Putamen (tissue), 1 donor: ENCODE results near the gene ACAN.

ENCODE experiments used
- DNase-seq: peaks from one replicate; pipeline ENCODE4 v3.0.0-alpha.2; 2016; ENCODE audit warnings: low spot score

Gene ACAN

GRCh38 chr15:88802250-88802990, 816 bp upstream of the ACAN start:
- DNase-seq, result no peak

DNA sequence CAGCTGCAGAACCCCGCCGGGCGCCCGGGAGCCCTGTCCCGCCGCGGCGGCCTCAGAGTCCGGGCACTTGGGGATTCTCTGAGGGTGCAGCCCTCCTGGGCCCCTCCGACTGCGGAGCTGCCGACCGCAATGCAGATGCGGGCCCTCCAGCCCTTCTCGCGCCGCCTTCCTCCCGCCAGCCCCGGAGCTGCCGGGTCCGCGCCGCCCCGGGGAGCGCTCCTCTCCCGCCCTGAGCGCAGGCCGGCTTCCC, 320 bp upstream of the ACAN start:
- DNase-seq, result no peak

DNA sequence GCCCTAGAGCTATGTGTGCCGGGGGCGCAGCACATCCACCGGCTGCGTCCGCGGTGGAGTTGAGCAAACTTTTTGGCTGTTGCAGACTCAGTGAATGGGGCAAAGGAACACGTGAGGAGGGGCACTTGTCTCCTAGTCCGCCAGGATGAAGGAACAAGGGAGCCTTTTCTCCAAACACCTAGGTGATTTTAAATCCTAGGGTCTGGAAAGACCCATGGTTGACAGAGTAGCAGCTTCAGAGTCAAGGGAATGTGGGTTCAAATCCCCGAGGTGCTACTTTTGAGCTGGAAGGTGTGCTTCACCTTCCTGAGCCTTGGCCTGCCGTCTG, 648 bp downstream of the ACAN start:
- no peak for DNase-seq

GRCh38 chr15:88804257-88804656, 1.0 kb downstream of the ACAN start:
- no peak for DNase-seq

DNA sequence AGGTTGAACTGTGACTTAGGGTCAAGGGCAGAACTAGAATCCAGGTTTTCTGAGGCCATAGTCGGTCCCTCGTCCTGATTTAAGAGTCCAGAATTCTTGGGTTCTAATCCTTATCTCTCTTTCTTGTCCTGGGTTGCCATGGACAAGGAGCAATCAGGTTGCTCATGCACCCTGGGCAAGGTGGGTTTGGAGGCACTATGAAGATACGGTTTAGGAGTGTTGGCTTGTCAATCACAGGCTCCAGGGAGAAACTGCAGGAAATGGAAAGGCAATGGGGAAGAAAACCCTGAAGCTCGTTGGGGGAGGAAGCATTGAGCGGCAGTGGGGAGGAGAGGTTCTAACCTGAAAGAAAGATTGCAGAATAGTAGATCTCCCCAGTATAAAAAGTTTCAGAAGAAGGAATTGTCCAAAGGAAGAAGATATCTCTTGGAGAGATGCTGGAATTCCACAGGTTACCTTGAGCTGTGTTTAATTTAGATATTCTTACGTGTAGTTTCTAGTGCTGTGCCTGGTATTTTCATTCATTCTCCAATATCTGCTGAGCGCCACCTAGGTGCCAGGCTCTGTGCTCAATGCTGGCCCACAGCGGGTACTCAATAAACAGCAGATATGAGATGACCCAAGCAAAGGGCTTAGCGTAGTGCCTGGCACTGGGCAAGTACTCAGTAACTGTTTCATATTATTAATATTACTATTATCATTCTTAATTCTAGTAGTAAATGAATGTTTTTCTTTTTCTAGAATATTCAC, 2.0 kb downstream of the ACAN start:
- DNase-seq, result no peak

DNA sequence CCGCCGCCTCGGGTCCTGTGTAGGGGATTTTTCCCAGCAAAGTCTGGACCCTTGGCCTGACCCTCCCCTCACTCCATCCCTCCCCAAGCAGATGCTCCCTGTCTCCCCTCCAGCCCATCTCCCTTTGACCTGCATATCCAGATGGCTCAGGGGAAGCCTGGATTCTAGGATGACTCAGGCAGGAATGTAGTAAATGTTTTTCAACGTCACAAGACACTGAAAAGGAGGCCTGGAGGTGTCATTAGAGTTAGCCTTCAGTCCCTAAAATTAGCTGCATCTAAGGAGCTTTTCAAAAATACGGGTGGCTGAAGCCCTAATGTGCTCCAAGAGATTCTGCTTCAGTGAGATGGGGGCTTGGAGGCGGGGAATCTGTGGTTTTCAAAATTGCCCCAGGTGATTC, 7.2 kb downstream of the ACAN start:
- no peak for DNase-seq

- DNase-seq, result no peak
Observed at GRCh38 chr15:88812133-88812532, 8.9 kb downstream of the ACAN start.

- no peak for DNase-seq
Observed at GRCh38 chr15:88813960-88814359, 10.7 kb downstream of the ACAN start.

DNA sequence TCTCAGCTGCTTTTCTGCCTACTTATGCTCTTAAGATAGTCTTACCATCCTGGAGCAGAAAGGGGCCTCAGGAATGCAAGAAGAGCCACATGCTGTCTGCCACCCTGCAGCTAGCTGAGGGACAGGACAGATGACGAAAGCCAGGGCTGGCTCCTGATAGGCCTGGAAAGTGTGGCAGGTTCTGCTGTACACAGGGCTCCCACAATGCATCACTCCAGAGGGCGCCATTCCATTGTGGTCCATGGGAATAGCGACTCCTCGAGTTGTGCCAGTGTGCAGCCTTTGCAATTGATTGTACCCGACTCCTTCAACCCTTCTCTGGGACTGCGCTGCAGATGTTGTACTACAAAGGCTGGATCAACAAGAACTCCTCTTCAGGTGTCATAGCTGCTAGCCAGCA, 11.2 kb downstream of the ACAN start:
- no peak for DNase-seq

GRCh38 chr15:88818920-88819319, 15.7 kb downstream of the ACAN start:
- DNase-seq, result no peak

DNA sequence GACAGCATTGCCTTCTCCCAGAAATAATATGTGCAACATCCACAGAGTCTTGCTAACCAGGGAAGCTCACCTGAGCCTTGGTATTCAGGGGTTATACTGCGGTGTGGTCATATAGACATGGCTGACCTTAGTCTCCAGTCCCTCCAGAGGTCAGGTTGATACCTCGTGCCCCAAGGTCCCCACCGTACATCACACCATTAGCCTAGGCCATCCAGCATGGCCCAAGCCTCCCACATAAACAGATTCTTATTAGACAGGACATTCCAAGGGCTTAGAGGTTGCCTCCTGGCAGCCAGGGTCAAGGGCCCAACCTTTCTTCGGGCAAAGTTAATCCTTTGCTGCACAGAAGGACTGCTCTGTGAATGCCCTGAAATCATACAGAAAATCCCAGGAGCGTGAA, 18.8 kb downstream of the ACAN start:
- DNase-seq, result no peak

DNA sequence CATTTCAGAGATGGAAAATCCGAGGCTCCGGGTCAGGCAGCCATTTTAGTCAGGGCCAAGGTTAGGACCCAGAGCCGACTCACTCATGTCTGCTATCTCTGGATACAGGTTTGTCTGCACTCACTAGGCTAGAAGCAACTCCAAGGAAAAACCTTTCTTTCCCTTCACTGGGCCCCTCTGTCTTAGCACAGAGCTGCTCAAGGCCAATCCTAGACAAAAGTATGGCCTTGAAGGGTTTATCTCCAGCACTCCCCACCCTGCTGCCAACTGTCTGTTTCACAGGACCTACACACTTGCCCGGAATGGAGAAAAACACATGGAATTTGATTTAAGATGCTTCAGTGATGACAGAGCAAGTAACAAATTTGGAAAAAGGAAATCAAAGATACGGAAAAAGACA, 25.6 kb downstream of the ACAN start:
- no peak for DNase-seq

DNA sequence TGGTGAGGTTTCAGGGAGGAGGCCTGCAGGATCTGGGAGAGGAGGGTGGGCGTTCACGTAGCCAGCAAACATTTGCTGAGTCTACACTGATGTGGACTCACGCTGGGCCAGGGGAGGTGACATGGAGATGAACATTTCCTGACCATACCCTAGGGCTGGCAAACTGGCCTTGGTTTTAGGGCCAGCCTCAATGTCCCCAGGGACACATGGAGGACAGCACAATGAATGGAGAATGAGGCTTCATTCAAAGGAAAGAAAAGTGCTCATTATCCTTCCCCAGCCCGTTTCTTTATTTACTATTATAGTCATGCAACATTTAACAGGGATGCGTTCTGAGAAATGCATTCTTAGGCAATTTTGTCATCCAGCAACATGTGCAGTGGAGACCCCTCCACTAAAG, 26.8 kb downstream of the ACAN start:
- DNase-seq, result no peak

- no peak for DNase-seq
Observed at GRCh38 chr15:88832820-88833730, 29.8 kb downstream of the ACAN start.

- DNase-seq, result no peak
Observed at GRCh38 chr15:88833731-88834100, 30.5 kb downstream of the ACAN start.

GRCh38 chr15:88834211-88834812, 31.1 kb downstream of the ACAN start:
- peak; percentile 15 for DNase-seq

DNA sequence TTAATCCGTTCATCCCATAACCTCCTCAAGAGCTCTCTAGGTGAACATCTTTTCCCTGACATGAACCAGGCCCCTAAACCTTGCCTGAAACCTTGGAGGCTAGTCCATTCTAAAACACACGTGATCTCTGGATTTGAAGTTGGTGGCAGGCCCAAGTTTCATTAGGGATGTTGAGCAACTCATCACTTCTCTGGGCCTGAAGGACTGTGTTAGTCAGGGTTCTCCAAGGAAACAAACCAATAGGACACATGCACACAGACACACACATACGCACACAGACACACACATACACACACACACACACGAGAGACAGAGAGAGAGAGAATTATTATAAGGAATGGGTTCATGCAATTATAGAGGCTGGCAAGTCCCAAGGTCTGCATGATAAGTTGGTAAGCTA, 31.9 kb downstream of the ACAN start:
- DNase-seq, result no peak

- DNase-seq, result no peak
Observed at GRCh38 chr15:88835646-88836045, 32.4 kb downstream of the ACAN start.

DNA sequence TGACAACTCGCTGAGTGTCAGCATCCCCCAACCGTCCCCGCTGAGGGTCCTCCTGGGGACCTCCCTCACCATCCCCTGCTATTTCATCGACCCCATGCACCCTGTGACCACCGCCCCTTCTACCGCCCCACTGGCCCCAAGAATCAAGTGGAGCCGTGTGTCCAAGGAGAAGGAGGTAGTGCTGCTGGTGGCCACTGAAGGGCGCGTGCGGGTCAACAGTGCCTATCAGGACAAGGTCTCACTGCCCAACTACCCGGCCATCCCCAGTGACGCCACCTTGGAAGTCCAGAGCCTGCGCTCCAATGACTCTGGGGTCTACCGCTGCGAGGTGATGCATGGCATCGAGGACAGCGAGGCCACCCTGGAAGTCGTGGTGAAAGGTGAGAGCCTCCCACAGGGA, 35.4 kb downstream of the ACAN start:
- no peak for DNase-seq

- DNase-seq, result no peak
Observed at GRCh38 chr15:88839146-88839545, 35.9 kb downstream of the ACAN start.

DNA sequence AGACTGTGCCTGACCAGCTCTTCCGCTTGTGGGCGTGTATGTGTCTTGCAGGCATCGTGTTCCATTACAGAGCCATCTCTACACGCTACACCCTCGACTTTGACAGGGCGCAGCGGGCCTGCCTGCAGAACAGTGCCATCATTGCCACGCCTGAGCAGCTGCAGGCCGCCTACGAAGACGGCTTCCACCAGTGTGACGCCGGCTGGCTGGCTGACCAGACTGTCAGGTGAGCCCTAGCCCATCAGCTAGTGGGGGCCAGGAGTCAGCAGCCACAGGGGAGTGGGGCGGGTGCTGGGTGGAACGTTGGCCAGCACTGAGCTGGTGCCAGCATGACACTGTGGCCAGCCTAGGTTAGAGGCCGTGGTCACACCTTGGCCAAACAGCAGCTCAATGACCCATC, 36.7 kb downstream of the ACAN start:
- no peak for DNase-seq

DNA sequence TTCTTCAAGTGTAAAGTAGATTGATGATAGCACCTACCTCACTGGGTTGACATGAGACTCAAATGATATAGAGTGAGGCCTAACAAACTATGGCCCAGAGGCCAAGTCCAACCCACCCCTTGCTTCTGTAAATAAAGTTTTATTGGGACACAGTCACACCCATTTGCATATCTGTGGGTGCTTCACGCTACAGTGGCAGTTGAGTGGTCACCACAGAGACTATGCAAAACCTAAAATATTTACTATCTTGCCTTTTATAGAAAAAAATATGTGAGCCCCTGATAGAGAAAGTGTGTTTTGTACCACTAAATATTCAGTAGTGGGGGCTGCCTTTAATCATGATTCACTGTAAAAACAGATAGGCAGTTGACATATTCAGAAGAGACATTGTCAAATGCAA, 38.0 kb downstream of the ACAN start:
- DNase-seq, result no peak

- DNase-seq, result no peak
Observed at GRCh38 chr15:88842156-88842555, 38.9 kb downstream of the ACAN start.
